Astrocyte (in vitro differentiated cells and primary cell): ENCODE results near the gene RPH3AL. TPM values are rescaled to one million over a fixed set of nuclear protein-coding genes. Genes with fewer than 3 reads are reported as not detected.

Source experiments
- DNase-seq: peaks from one replicate; pipeline ENCODE4 v3.0.0-alpha.2; 2010; ENCODE audit warnings: low read depth
- FAIRE-seq: peaks from 2 replicates; lab custom pipeline; 2011; peaks lifted over from hg19 to GRCh38; lab: Jason Lieb, UNC
- H2AFZ ChIP-seq: 2 replicates; pipeline ENCODE4 v1.6.0; 2012; ENCODE audit warnings: low read depth, low read length, inconsistent platforms
- H3K27ac ChIP-seq: 2 replicates; pipeline ENCODE4 v1.5.1; 2011; ENCODE audit warnings: low read depth, low read length, inconsistent platforms
- H3K27me3 ChIP-seq: 2 replicates; pipeline ENCODE4 v1.6.0; 2011; ENCODE audit warnings: low read length, inconsistent platforms; ENCODE audit not compliant: insufficient read depth
- H3K36me3 ChIP-seq: 2 replicates; pipeline ENCODE4 v1.5.1; 2011; ENCODE audit warnings: low read length, inconsistent platforms; ENCODE audit not compliant: insufficient read depth
- H3K4me1 ChIP-seq: 2 replicates; pipeline ENCODE4 v1.5.1; 2011; ENCODE audit warnings: low read length, inconsistent platforms; ENCODE audit not compliant: insufficient read depth
- H3K4me2 ChIP-seq: 2 replicates; pipeline ENCODE4 v1.6.0; 2012; ENCODE audit warnings: low read length, inconsistent platforms
- H3K4me3 ChIP-seq: 2 replicates; pipeline ENCODE4 v1.5.1; 2011; ENCODE audit warnings: low read depth, mild to moderate bottlenecking, low read length, inconsistent platforms; ENCODE audit not compliant: insufficient read depth
- H3K79me2 ChIP-seq: 2 replicates; pipeline ENCODE4 v1.6.0; 2012; ENCODE audit warnings: mild to moderate bottlenecking, low read length, inconsistent platforms; ENCODE audit not compliant: insufficient read depth
- H3K9ac ChIP-seq: 2 replicates; pipeline ENCODE4 v1.6.0; 2012; ENCODE audit warnings: mild to moderate bottlenecking, low read length, inconsistent platforms
- H3K9me3 ChIP-seq: 2 replicates; pipeline ENCODE4 v1.5.1; 2012; ENCODE audit warnings: low read depth, mild to moderate bottlenecking, low read length, inconsistent platforms; ENCODE audit not compliant: insufficient read depth
- H4K20me1 ChIP-seq: 2 replicates; pipeline ENCODE4 v1.6.0; 2012; ENCODE audit warnings: low read length, inconsistent platforms; ENCODE audit not compliant: insufficient read depth
- H3K27ac Mint-ChIP-seq: one replicate; pipeline ENCODE4 v1.8.0; 2021; ENCODE audit warnings: mild to moderate bottlenecking, mixed read lengths; ENCODE audit not compliant: unreplicated experiment
- H3K27me3 Mint-ChIP-seq: one replicate; pipeline ENCODE4 v1.8.0; 2021; ENCODE audit warnings: low read depth, mixed read lengths; ENCODE audit not compliant: unreplicated experiment
- H3K36me3 Mint-ChIP-seq: one replicate; pipeline ENCODE4 v1.8.0; 2021; ENCODE audit warnings: low read depth, mixed read lengths; ENCODE audit not compliant: unreplicated experiment
- H3K4me1 Mint-ChIP-seq: one replicate; pipeline ENCODE4 v1.8.0; 2021; ENCODE audit warnings: low read depth, mixed read lengths; ENCODE audit not compliant: unreplicated experiment
- H3K4me3 Mint-ChIP-seq: one replicate; pipeline ENCODE4 v1.8.0; 2021; ENCODE audit warnings: mild to moderate bottlenecking, moderate library complexity, mixed read lengths; ENCODE audit not compliant: unreplicated experiment
- H3K9me3 Mint-ChIP-seq: one replicate; pipeline ENCODE4 v1.8.0; 2021; ENCODE audit warnings: mild to moderate bottlenecking, mixed read lengths; ENCODE audit not compliant: unreplicated experiment
- EZH2 ChIP-seq: IDR thresholded peaks from 2 replicates; pipeline ENCODE4 v1.6.1; 2012; ENCODE audit warnings: mild to moderate bottlenecking, low read length, inconsistent platforms; ENCODE audit not compliant: insufficient read depth
- total RNA-seq: library from RNA; stranded (reverse); gene quantifications from 2 replicates; pipeline ENCODE4 v1.2.1, GENCODE V29; 2021
- TF ChIP-seq, protein P1 (sequence below): IDR thresholded peaks from 2 replicates; pipeline ENCODE4 v1.5.1; 2011; ENCODE audit warnings: low read depth, mild to moderate bottlenecking, inconsistent platforms, low read length, moderate library complexity; ENCODE audit not compliant: insufficient read depth

The RPH3AL gene
- total RNA-seq, 1 donor from 2014 or later: 3.7 TPM

DNA sequence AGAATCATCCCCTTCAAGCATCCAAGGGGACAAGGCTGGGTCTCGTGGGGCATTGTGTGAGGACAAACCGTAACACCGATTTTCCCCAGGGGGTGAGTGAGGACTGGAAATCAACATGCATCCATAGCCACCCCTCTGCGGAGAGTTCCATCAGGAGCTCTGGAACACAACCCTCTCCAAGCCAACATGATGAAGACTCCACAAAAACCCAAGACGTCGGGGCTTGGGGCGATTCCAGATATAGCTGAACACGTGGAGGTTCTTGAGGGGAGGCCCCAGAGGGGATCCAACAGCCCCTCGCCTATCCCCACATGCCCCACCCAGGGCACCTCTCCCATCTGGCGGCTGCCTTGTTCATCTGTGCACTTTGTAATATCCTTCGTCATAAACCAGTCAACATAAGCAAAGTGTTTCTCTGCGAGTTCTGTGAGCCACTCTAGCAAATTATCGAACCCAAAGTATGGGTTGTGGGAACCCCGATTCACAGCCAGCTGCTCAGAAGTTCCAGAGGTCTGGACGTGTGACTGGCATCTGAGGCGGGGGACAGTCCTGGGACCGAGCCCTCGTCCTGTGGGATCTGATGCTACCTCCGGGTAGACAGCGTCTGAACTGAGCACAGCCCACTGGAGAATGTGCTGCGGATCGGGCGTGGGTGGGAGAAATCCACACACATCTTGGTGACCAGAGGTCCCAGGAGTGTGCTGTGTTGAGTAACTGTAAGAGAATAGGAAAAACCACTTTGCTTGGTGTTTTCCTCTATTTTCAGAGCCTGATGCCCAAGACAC, 55.5 kb downstream of the RPH3AL start:
- Mint-ChIP-seq H3K27ac (no peak overlapping the region), H3K27me3 (peaks cover 36% of the 10 kb centered on the region), H3K4me3 (no peak overlapping the region), H3K9me3 (no peaks in the 10 kb centered on the region), H3K36me3 (no peaks in the 10 kb centered on the region), H3K4me1 (no peaks in the 10 kb centered on the region)
- Histone ChIP-seq H3K4me3 (no peak overlapping the region), H4K20me1 (no peaks in the 10 kb centered on the region), H3K9me3 (no peaks in the 10 kb centered on the region), H3K9ac (no peak overlapping the region), H3K27ac (no peak overlapping the region), H2AFZ (no peak overlapping the region), H3K27me3 (peaks cover 9% of the 10 kb centered on the region), H3K4me2 (no peak overlapping the region), H3K36me3 (no peaks in the 10 kb centered on the region), H3K4me1 (no peaks in the 10 kb centered on the region), H3K79me2 (no peaks in the 10 kb centered on the region)
- DNase-seq (no peak), FAIRE-seq (no peak)
- TF ChIP-seq EZH2: no peak
- TF ChIP-seq, protein P1, sequence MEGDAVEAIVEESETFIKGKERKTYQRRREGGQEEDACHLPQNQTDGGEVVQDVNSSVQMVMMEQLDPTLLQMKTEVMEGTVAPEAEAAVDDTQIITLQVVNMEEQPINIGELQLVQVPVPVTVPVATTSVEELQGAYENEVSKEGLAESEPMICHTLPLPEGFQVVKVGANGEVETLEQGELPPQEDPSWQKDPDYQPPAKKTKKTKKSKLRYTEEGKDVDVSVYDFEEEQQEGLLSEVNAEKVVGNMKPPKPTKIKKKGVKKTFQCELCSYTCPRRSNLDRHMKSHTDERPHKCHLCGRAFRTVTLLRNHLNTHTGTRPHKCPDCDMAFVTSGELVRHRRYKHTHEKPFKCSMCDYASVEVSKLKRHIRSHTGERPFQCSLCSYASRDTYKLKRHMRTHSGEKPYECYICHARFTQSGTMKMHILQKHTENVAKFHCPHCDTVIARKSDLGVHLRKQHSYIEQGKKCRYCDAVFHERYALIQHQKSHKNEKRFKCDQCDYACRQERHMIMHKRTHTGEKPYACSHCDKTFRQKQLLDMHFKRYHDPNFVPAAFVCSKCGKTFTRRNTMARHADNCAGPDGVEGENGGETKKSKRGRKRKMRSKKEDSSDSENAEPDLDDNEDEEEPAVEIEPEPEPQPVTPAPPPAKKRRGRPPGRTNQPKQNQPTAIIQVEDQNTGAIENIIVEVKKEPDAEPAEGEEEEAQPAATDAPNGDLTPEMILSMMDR: no peak

DNA sequence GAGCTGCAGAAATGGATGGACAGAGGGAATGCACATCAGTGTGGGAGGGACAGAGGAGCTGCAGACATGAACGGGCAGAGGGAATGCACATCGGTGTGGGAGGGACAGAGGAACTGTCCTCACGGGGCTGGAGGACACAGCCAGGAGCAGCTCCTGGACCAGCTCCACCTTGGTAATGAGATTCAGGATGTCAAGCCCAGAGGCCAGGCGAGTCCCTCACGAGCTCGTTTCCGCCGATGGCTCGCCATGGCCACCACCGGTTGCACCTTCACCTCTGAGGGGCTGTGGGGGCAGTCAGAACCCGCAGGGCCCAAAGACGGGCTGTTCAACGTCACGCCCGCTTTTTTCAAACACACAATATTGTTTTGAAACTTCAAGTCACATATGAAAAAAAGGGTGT, 56.2 kb downstream of the RPH3AL start:
- Mint-ChIP-seq H3K27ac (no peak overlapping the region), H3K9me3 (no peaks in the 10 kb centered on the region), H3K4me3 (no peak overlapping the region), H3K27me3 (peaks cover 36% of the 10 kb centered on the region), H3K4me1 (no peaks in the 10 kb centered on the region), H3K36me3 (no peaks in the 10 kb centered on the region)
- peaks cover 14% of the 10 kb centered on the region for H3K27me3 ChIP-seq
- H3K9ac ChIP-seq: no peak overlapping the region
- H4K20me1 ChIP-seq: no peaks in the 10 kb centered on the region
- FAIRE-seq (no peak), DNase-seq (no peak)
- H3K4me1 ChIP-seq: no peaks in the 10 kb centered on the region
- H3K9me3 ChIP-seq: no peaks in the 10 kb centered on the region
- no peak overlapping the region for H3K4me3 ChIP-seq
- no peak overlapping the region for H3K27ac ChIP-seq
- no peaks in the 10 kb centered on the region for H3K79me2 ChIP-seq
- H2AFZ ChIP-seq: no peak overlapping the region
- H3K36me3 ChIP-seq: no peaks in the 10 kb centered on the region
- no peak overlapping the region for H3K4me2 ChIP-seq
- no peak for TF ChIP-seq EZH2
- TF ChIP-seq, protein P1: no peak
